GM23338 (cell line): ENCODE results near the gene COL1A2.

Source experiments
- TF ChIP-seq, protein P1 (sequence below), 2 experiments: fragments of 200-600 bp in 1 of 2; sonication (generic) in 1 of 2; conservative IDR thresholded peaks; 2 replicates each; pipeline versions ENCODE4 v1.5.1 to v1.6.1; 2016 to 2017; ENCODE audit warnings: antibody characterized with exemption in 2 of 2, low read depth in 2 of 2, mild to moderate bottlenecking in 2 of 2, moderate library complexity in 1 of 2
- TF ChIP-seq, protein P2 (sequence below): IDR thresholded peaks from one replicate; pipeline ENCODE4 v1.6.1; 2018; ENCODE audit warnings: antibody characterized with exemption; ENCODE audit not compliant: unreplicated experiment

DNA sequence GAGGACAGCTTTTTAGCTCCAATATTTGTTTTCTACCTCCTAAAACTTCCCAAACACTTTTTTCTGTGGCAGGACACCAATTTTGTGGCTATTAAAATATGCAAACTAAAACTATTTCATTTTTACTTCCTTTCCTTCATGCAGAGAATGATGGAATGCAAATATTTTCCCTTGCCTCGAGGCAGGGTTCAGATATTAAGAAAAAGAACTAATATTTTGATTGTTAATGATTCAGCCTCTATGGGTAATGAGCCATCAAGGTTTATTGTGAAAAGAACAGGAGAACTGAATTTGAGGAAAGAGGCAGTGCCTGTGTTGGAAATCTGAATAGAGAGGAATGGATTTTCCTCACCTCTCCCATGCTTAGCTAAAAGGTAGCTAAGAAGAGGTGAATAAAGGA is 71.8 kb downstream of the COL1A2 start:
- TF ChIP-seq, protein P1, sequence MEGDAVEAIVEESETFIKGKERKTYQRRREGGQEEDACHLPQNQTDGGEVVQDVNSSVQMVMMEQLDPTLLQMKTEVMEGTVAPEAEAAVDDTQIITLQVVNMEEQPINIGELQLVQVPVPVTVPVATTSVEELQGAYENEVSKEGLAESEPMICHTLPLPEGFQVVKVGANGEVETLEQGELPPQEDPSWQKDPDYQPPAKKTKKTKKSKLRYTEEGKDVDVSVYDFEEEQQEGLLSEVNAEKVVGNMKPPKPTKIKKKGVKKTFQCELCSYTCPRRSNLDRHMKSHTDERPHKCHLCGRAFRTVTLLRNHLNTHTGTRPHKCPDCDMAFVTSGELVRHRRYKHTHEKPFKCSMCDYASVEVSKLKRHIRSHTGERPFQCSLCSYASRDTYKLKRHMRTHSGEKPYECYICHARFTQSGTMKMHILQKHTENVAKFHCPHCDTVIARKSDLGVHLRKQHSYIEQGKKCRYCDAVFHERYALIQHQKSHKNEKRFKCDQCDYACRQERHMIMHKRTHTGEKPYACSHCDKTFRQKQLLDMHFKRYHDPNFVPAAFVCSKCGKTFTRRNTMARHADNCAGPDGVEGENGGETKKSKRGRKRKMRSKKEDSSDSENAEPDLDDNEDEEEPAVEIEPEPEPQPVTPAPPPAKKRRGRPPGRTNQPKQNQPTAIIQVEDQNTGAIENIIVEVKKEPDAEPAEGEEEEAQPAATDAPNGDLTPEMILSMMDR (conservative IDR thresholded peaks at IDR 0.05; ENCODE audit: low read depth in 2 of 2) = no peak
- TF ChIP-seq, protein P2, sequence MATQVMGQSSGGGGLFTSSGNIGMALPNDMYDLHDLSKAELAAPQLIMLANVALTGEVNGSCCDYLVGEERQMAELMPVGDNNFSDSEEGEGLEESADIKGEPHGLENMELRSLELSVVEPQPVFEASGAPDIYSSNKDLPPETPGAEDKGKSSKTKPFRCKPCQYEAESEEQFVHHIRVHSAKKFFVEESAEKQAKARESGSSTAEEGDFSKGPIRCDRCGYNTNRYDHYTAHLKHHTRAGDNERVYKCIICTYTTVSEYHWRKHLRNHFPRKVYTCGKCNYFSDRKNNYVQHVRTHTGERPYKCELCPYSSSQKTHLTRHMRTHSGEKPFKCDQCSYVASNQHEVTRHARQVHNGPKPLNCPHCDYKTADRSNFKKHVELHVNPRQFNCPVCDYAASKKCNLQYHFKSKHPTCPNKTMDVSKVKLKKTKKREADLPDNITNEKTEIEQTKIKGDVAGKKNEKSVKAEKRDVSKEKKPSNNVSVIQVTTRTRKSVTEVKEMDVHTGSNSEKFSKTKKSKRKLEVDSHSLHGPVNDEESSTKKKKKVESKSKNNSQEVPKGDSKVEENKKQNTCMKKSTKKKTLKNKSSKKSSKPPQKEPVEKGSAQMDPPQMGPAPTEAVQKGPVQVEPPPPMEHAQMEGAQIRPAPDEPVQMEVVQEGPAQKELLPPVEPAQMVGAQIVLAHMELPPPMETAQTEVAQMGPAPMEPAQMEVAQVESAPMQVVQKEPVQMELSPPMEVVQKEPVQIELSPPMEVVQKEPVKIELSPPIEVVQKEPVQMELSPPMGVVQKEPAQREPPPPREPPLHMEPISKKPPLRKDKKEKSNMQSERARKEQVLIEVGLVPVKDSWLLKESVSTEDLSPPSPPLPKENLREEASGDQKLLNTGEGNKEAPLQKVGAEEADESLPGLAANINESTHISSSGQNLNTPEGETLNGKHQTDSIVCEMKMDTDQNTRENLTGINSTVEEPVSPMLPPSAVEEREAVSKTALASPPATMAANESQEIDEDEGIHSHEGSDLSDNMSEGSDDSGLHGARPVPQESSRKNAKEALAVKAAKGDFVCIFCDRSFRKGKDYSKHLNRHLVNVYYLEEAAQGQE = no peak
